ENCODE data around the gene TBC1D8.

GRCh38 chr2:100998235-100998573 lies 153.0 kb downstream of the TBC1D8 start:
- TF ChIP-seq CTCF (IDR thresholded peaks at IDR 0.05; ENCODE audit: insufficient read depth, low read length) (no peak), REST (IDR thresholded peaks at IDR 0.05; ENCODE audit: insufficient replicate concordance, low read depth) (no peak), POLR2AphosphoS5 (IDR thresholded peaks at IDR 0.05; ENCODE audit: low read depth) (no peak), GABPA (IDR thresholded peaks at IDR 0.05; ENCODE audit: low read depth) (no peak)

Data from HL-60 (cell line).